ENCODE measurements around the gene CLPSL2. TPM values are rescaled to one million over a fixed set of nuclear protein-coding genes. Genes with fewer than 3 reads are reported as not detected.
"Not testable (repeated sequence)": the region's sequence is repeated elsewhere in the genome, so short reads cannot be mapped to it uniquely, and the experiment has no call there.

Gene CLPSL2
- total RNA-seq: not detected
- long read RNA-seq: 0 reads

GRCh38 chr6:35776364-35777215 is at the start of gene CLPSL2:
CLPSL2 (plus strand) TSS chr6:35776598; CDS start chr6:35776619, 21 bp downstream.
- DNase-seq (peak in 1 of 2 donors; percentile 19), ATAC-seq (peak; percentile 40)
- intact Hi-C loops (cut with DNase I, micrococcal nuclease): no loop called here

GRCh38 chr6:35727231-35727934 is 49.0 kb upstream of the CLPSL2 start:
- ATAC-seq: peak; percentile 12
- peak; percentile 85 to 92 for DNase-seq
- intact Hi-C loops (cut with DNase I, micrococcal nuclease): loop anchor here in 1 of 2 donors (5.0 kb wide), 1 partner anchor 40 kb away; the partner anchor contains the start of gene FKBP5

GRCh38 chr6:35727935-35728682 is 48.3 kb upstream of the CLPSL2 start:
- peak; percentile 49 for ATAC-seq
- intact Hi-C loops (cut with DNase I, micrococcal nuclease): loop anchor here in 1 of 2 donors (5.0 kb wide), 1 partner anchor 41 kb away; the partner anchor contains the start of gene FKBP5
- peak; percentile 92 to 97 for DNase-seq

GRCh38 chr6:35728683-35729678 is 47.4 kb upstream of the CLPSL2 start:
- intact Hi-C loops (cut with DNase I, micrococcal nuclease): loop anchor here in 1 of 2 donors (5.0 kb wide), 1 partner anchor 42 kb away; the partner anchor contains the start of gene FKBP5
- ATAC-seq (peak; percentile 1), DNase-seq (peak; percentile 68 to 77)

GRCh38 chr6:35729722-35730121 is 46.7 kb upstream of the CLPSL2 start:
- DNase-seq (peak; percentile 44 to 69), ATAC-seq (peak; percentile 14)
- intact Hi-C loops (cut with DNase I, micrococcal nuclease): loop anchor here (5.0 to 10.0 kb wide), 3 partner anchors 42 to 205 kb away; partner anchors contain the start of gene FKBP5 (in 1 of the 2)

GRCh38 chr6:35730745-35731413 is 45.5 kb upstream of the CLPSL2 start:
- ATAC-seq (no peak), DNase-seq (no peak)
- intact Hi-C loops (cut with DNase I, micrococcal nuclease): loop anchor here (5.0 to 10.0 kb wide), 2 partner anchors 129 to 206 kb away; no protein-coding TSS in a partner anchor

- intact Hi-C loops (cut with DNase I, micrococcal nuclease): loop anchor here (5.0 to 10.0 kb wide), 2 partner anchors 129 to 207 kb away; no protein-coding TSS in a partner anchor
- ATAC-seq: peak; percentile 13
Observed at GRCh38 chr6:35731414-35731735, 45.0 kb upstream of the CLPSL2 start.

GRCh38 chr6:35731736-35732532 is 44.5 kb upstream of the CLPSL2 start:
- ATAC-seq (peak; percentile 60), DNase-seq (peak; percentile 98 to 99)
- intact Hi-C loops (cut with DNase I, micrococcal nuclease): loop anchor here (5.0 to 10.0 kb wide), 2 partner anchors 130 to 207 kb away; no protein-coding TSS in a partner anchor

More at GRCh38 chr6:35731414-35731735, 45.0 kb upstream of the CLPSL2 start:
- DNase-seq: peak; percentile 96 to 97

- peak in 1 of 2 donors; percentile 28 for DNase-seq
- intact Hi-C loops (cut with DNase I, micrococcal nuclease): loop anchor here (5.0 to 10.0 kb wide), 2 partner anchors 131 to 209 kb away; no protein-coding TSS in a partner anchor
- no peak for ATAC-seq
Observed at GRCh38 chr6:35733633-35734032, 42.8 kb upstream of the CLPSL2 start.

GRCh38 chr6:35734319-35734718 is 42.1 kb upstream of the CLPSL2 start:
- intact Hi-C loops (cut with DNase I, micrococcal nuclease): loop anchor here (5.0 to 10.0 kb wide), 2 partner anchors 132 to 210 kb away; no protein-coding TSS in a partner anchor

GRCh38 chr6:35735452-35735851 is 40.9 kb upstream of the CLPSL2 start:
- intact Hi-C loops (cut with DNase I, micrococcal nuclease): loop anchor here (5.0 to 10.0 kb wide), 3 partner anchors 148 to 211 kb away; no protein-coding TSS in a partner anchor
- ATAC-seq: no peak
- peak; percentile 55 to 61 for DNase-seq

More at GRCh38 chr6:35734319-35734718, 42.1 kb upstream of the CLPSL2 start:
- not testable (repeated sequence) for ATAC-seq, DNase-seq

- ATAC-seq (peak; percentile 37), DNase-seq (peak; percentile 73 to 87)
- intact Hi-C loops (cut with DNase I, micrococcal nuclease): loop anchor here (2.0 to 10.0 kb wide), 4 partner anchors 149 to 214 kb away; no protein-coding TSS in a partner anchor
Observed at GRCh38 chr6:35736253-35736894, 40.0 kb upstream of the CLPSL2 start.

- ATAC-seq (no peak), DNase-seq (peak in 1 of 2 donors; percentile 21)
- intact Hi-C loops (cut with DNase I, micrococcal nuclease): loop anchor here (2.0 to 10.0 kb wide), 4 partner anchors 150 to 214 kb away; no protein-coding TSS in a partner anchor
Observed at GRCh38 chr6:35736982-35737412, 39.4 kb upstream of the CLPSL2 start, which contains the start of gene ARMC12. ARMC12 (plus strand) TSS chr6:35737032; CDS start chr6:35737109, 77 bp downstream.

GRCh38 chr6:35737413-35738211 is 38.8 kb upstream of the CLPSL2 start:
- intact Hi-C loops (cut with DNase I, micrococcal nuclease): loop anchor here (2.0 to 10.0 kb wide), 4 partner anchors 150 to 215 kb away; no protein-coding TSS in a partner anchor
- no peak for DNase-seq
- ATAC-seq: peak; percentile 71

All from left colon (tissue), 2 donors.